CD14-positive monocyte (primary cell): Measurements from ENCODE around the gene CDC16. TPM values are rescaled to one million over a fixed set of nuclear protein-coding genes. Genes with fewer than 3 reads are reported as not detected.
A peak's percentile ranks its signal among the peaks of the same experiment; 100 is the strongest.

Experiments
- DNase-seq, 3 donors: peaks; one replicate each; pipeline ENCODE4 v3.0.0-alpha.2; 2011 to 2022
- H2AFZ ChIP-seq: 2 replicates; pipeline ENCODE4 v1.6.0; 2012; ENCODE audit warnings: mild to moderate bottlenecking, low read depth, low read length, inconsistent platforms; ENCODE audit not compliant: insufficient read depth, poor library complexity, severe bottlenecking
- H3K27ac ChIP-seq, 2 donors: 1 replicate in 1 of 2; 2 replicates in 1 of 2; pipeline ENCODE4 v1.5.1; 2012 to 2013; ENCODE audit warnings: low read length in 2 of 2, control low read depth in 1 of 2, inconsistent platforms in 1 of 2, low read depth in 1 of 2, mild to moderate bottlenecking in 1 of 2
- H3K27me3 ChIP-seq, 2 donors: one replicate each; pipeline versions ENCODE4 v1.6.0 to v1.6.1; 2011 to 2013; ENCODE audit warnings: low read length in 2 of 2; ENCODE audit not compliant: control insufficient read depth in 2 of 2, insufficient read depth in 2 of 2
- H3K36me3 ChIP-seq, 2 donors: replicated peaks in 1 of 2; 1 replicate in 1 of 2; 2 replicates in 1 of 2; pipeline versions ENCODE4 v1.5.1 to v1.6.1; 2012 to 2013; ENCODE audit warnings: low read length in 2 of 2, control low read depth in 1 of 2, inconsistent platforms in 1 of 2, mild to moderate bottlenecking in 1 of 2; ENCODE audit not compliant: insufficient read depth in 2 of 2, control insufficient read depth in 1 of 2
- H3K4me1 ChIP-seq, 2 donors: 1 replicate in 1 of 2; 2 replicates in 1 of 2; pipeline versions ENCODE4 v1.5.1 to v1.6.1; 2012 to 2013; ENCODE audit warnings: low read length in 2 of 2, control low read depth in 1 of 2, inconsistent platforms in 1 of 2, mild to moderate bottlenecking in 1 of 2, moderate library complexity in 1 of 2; ENCODE audit not compliant: insufficient read depth in 2 of 2, control insufficient read depth in 1 of 2
- H3K4me2 ChIP-seq: replicated peaks from 2 replicates; pipeline ENCODE3; 2012; ENCODE audit warnings: low read length, moderate library complexity, mild to moderate bottlenecking; ENCODE audit not compliant: poor library complexity, severe bottlenecking; ENCODE audit errors: extremely low read depth
- H3K4me3 ChIP-seq, 3 experiments: fragments of 200-600 bp in 1 of 3; sonication (generic) in 1 of 3; replicated peaks in 1 of 3; 1 replicate in 2 of 3; 2 replicates in 1 of 3; pipeline ENCODE4 v1.5.1; 2011 to 2013; ENCODE audit warnings: low read length in 3 of 3, mild to moderate bottlenecking in 3 of 3, control low read depth in 2 of 3, low read depth in 2 of 3, inconsistent platforms in 1 of 3, moderate library complexity in 1 of 3
- H3K79me2 ChIP-seq: 2 replicates; pipeline ENCODE4 v1.6.0; 2012; ENCODE audit warnings: mild to moderate bottlenecking, control low read depth, inconsistent platforms, low read length, moderate library complexity; ENCODE audit not compliant: insufficient read depth
- H3K9ac ChIP-seq: 2 replicates; pipeline ENCODE4 v1.6.0; 2017; ENCODE audit warnings: low read length, mild to moderate bottlenecking; ENCODE audit not compliant: insufficient read depth, poor library complexity, severe bottlenecking
- H3K9me3 ChIP-seq, 2 donors: replicated peaks in 1 of 2; 1 replicate in 1 of 2; 2 replicates in 1 of 2; pipeline versions ENCODE4 v1.5.1 to v1.6.1; 2012 to 2013; ENCODE audit warnings: low read length in 2 of 2, control low read depth in 1 of 2; ENCODE audit not compliant: control insufficient read depth in 1 of 2, insufficient read depth in 1 of 2
- H4K20me1 ChIP-seq: 2 replicates; pipeline ENCODE4 v1.6.0; 2012; ENCODE audit warnings: mild to moderate bottlenecking, low read length, control low read depth, moderate library complexity; ENCODE audit not compliant: insufficient read depth
- H3K27ac Mint-ChIP-seq, 7 donors: one replicate each; pipeline ENCODE4 v1.8.0; 2020; ENCODE audit warnings: mild to moderate bottlenecking in 7 of 7, mixed read lengths in 7 of 7, moderate library complexity in 6 of 7, inconsistent platforms in 2 of 7
- H3K27me3 Mint-ChIP-seq, 3 donors: one replicate each; pipeline ENCODE4 v1.8.0; 2021 to 2022; ENCODE audit warnings: low read depth in 3 of 3, mild to moderate bottlenecking in 3 of 3, mixed read lengths in 3 of 3, moderate library complexity in 3 of 3, inconsistent platforms in 1 of 3
- H3K36me3 Mint-ChIP-seq, 2 donors: one replicate each; pipeline ENCODE4 v1.8.0; 2020; ENCODE audit warnings: mixed read lengths in 2 of 2, inconsistent platforms in 1 of 2, mild to moderate bottlenecking in 1 of 2
- H3K4me1 Mint-ChIP-seq: one replicate; pipeline ENCODE4 v1.8.0; 2020; ENCODE audit warnings: mild to moderate bottlenecking, mixed read lengths
- H3K4me3 Mint-ChIP-seq, 2 donors: one replicate each; pipeline ENCODE4 v1.8.0; 2020; ENCODE audit warnings: mild to moderate bottlenecking in 2 of 2, mixed read lengths in 2 of 2, moderate library complexity in 1 of 2
- H3K9me3 Mint-ChIP-seq, 7 donors: one replicate each; pipeline ENCODE4 v1.8.0; 2020 to 2022; ENCODE audit warnings: mixed read lengths in 7 of 7, mild to moderate bottlenecking in 6 of 7, moderate library complexity in 6 of 7, inconsistent platforms in 2 of 7
- WGBS: methylation state at CpG from one replicate; pipeline ENCODE4 v1.1.5; 2013; ENCODE audit warnings: missing lambda C conversion rate; ENCODE audit not compliant: insufficient coverage; 5-methylcytosine and 5-hydroxymethylcytosine counted together
- intact Hi-C, 2 donors: fragments of 100-400 bp; cut with micrococcal nuclease; formaldehyde crosslinking; loops; one replicate each; pipeline versions ENCODE4 v1.15.0 to v1.15.1; 2023
- polyA plus RNA-seq, 3 donors: library from polyadenylated mRNA; depleted of rRNA in 1 of 3; unstranded in 2 of 3; stranded (reverse) in 1 of 3; fragments of 300-500 nt in 2 of 3; fragments of >200 nt in 1 of 3; fragmentation: Illumina TruSeq in 2 of 3; gene quantifications; 1 replicate in 2 of 3; 2 replicates in 1 of 3; pipeline ENCODE4 v1.2.3, GENCODE V29; 2012 to 2021
- TF ChIP-seq, protein P1 (sequence below): fragments of 200-600 bp; IDR thresholded peaks from one replicate; pipeline ENCODE4 v1.8.0; 2022; ENCODE audit warnings: antibody characterized with exemption, mild to moderate bottlenecking

CDC16 gene
- polyA plus RNA-seq, 3 donors: 15.6 to 72.1 (median 21.1) TPM

DNA sequence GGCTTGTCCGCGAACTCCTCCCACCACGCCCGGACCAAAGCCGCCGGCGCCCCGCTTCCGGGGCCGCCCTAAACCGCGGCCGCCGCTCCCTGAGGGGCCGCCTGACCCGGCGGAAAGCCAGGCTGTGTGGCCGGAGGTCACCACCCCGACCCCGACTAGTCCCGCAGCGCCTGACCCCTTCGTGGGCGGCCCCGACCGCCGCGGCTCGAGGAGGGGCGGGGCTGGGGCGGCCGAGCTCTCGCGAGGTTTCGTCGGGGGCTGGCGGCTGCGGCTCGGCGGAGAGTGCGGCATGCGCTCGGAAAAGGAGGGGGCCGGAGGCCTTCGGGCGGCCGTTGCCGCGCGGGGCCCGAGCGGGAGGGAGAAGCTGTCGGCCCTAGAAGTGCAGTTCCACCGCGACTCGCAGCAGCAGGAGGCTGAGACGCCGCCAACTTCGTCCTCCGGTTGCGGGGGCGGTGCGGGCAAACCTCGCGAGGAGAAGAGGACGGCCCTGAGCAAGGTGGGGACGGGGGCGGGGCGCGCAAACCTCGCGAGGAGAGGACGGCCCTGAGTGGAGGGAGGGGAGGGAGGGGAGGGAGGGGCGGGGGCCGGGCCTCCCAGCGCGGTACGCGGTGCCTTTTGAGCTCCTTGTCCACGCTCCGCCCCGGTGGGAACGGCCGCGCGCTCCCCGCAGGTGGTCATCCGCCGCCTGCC is 46.8 kb downstream of the CDC16 start, which contains the start of gene UPF3A:
Gene UPF3A, plus strand, starts transcription at position 251 of the 690 bp plus-strand sequence. Its CDS starts 39 bp downstream, at position 290.
- Histone ChIP-seq H4K20me1 (peaks cover 18% of the 10 kb centered on the region), H3K4me1 (peaks cover 14 to 19% of the 10 kb centered on the region in 2 donors), H3K27ac (peak within 1 kb of the TSS; percentile 87 to 90), H3K9ac (peak within 1 kb of the TSS; percentile 85), H3K4me2 (peak within 1 kb of the TSS; percentile 97), H3K79me2 (peaks cover 38% of the 10 kb centered on the region), H3K36me3 (peaks cover 13 to 37% of the 10 kb centered on the region in 2 donors), H3K4me3 (peak within 1 kb of the TSS; percentile 84 to 90 (median 89)), H2AFZ (peak within 1 kb of the TSS; percentile 91), H3K9me3 (no peaks in the 10 kb centered on the region), H3K27me3 (no peaks in the 10 kb centered on the region)
- H3K4me1 Mint-ChIP-seq: peaks cover 26% of the 10 kb centered on the region
- peak within 1 kb of the TSS; percentile 86 to 96 (median 93) for H3K27ac Mint-ChIP-seq
- intact Hi-C loops: no loop called here
- WGBS: under 1% methylated on average over 60 of the region's 89 CpGs
- H3K36me3 Mint-ChIP-seq: peaks cover 26 to 42% of the 10 kb centered on the region in 2 donors
- no peaks in the 10 kb centered on the region for H3K9me3 Mint-ChIP-seq
- DNase-seq: peak; percentile 83 to 92 (median 92)
- TF ChIP-seq, protein P1, sequence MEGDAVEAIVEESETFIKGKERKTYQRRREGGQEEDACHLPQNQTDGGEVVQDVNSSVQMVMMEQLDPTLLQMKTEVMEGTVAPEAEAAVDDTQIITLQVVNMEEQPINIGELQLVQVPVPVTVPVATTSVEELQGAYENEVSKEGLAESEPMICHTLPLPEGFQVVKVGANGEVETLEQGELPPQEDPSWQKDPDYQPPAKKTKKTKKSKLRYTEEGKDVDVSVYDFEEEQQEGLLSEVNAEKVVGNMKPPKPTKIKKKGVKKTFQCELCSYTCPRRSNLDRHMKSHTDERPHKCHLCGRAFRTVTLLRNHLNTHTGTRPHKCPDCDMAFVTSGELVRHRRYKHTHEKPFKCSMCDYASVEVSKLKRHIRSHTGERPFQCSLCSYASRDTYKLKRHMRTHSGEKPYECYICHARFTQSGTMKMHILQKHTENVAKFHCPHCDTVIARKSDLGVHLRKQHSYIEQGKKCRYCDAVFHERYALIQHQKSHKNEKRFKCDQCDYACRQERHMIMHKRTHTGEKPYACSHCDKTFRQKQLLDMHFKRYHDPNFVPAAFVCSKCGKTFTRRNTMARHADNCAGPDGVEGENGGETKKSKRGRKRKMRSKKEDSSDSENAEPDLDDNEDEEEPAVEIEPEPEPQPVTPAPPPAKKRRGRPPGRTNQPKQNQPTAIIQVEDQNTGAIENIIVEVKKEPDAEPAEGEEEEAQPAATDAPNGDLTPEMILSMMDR: no peak
- H3K27me3 Mint-ChIP-seq: peaks cover 0 to 3% (median 2%) of the 10 kb centered on the region in 3 donors
- peak within 1 kb of the TSS; percentile 86 to 93 for H3K4me3 Mint-ChIP-seq

DNA sequence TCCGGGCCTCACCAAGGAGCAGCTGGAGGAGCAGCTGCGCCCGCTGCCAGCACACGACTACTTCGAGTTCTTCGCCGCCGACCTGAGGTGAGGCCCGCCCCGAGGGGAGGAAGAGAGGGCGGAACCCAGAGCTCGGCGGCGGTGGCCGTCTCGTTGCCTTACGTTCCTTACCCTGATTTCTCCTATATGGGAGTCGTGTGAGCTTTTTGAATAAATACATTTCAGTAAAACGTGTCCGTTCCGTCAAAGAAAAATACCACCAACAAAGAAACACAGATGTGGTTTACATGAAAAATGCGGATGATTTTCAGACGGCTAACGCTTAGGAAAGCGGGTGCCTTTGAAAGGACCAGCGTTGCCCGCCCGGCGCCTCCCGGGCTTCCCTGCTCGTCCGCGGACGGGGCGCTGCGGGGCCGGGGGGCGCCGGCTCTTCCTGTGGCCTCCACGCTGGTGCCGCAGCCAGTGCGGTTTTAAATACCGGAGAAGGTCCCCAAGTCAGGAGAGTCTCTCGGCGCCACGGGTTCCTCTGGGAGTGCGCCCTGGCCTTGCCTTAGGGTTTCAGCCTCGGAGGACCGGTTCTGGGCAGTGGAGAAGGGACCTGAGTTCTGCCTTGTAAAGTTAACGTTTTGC is 47.5 kb downstream of the CDC16 start:
- Histone ChIP-seq H3K4me3 (peak overlapping the region; percentile 84 to 90 (median 89)), H3K9ac (peak overlapping the region; percentile 85), H3K27ac (peak overlapping the region; percentile 52 to 84), H3K4me2 (peak overlapping the region; percentile 97), H3K9me3 (no peaks in the 10 kb centered on the region), H2AFZ (peak overlapping the region; percentile 91), H3K36me3 (peaks cover 20 to 40% of the 10 kb centered on the region in 2 donors), H4K20me1 (peaks cover 18% of the 10 kb centered on the region), H3K27me3 (no peaks in the 10 kb centered on the region), H3K79me2 (peaks cover 39% of the 10 kb centered on the region), H3K4me1 (peaks cover 14 to 19% of the 10 kb centered on the region in 2 donors)
- Mint-ChIP-seq H3K9me3 (no peaks in the 10 kb centered on the region), H3K27me3 (peaks cover 0 to 3% (median 2%) of the 10 kb centered on the region in 3 donors), H3K4me1 (peaks cover 26% of the 10 kb centered on the region), H3K4me3 (peak overlapping the region; percentile 85 to 93), H3K27ac (peak overlapping the region; percentile 82 to 90 (median 86)), H3K36me3 (peaks cover 33 to 44% of the 10 kb centered on the region in 2 donors)
- under 1% methylated on average over 28 of the region's 50 CpGs for WGBS
- peak; percentile 47 to 64 (median 54) for DNase-seq
- TF ChIP-seq, protein P1: no peak
- intact Hi-C loops: no loop called here
